Loucy (cell line): ENCODE measurements around the gene UTRN.
A peak's percentile ranks its signal among the peaks of the same experiment; 100 is the strongest.

Source experiments
- H2AFZ ChIP-seq: fragments of 200-600 bp; sonication (generic); 2 replicates; pipeline ENCODE4 v1.6.0; 2016; ENCODE audit warnings: antibody characterized with exemption, mild to moderate bottlenecking, low read length, moderate library complexity
- H3F3A ChIP-seq: fragments of 200-600 bp; 2 replicates; pipeline ENCODE4 v1.6.0; 2016; ENCODE audit warnings: antibody characterized with exemption, low read depth, mild to moderate bottlenecking
- H3K27me3 ChIP-seq: fragments of 200-600 bp; sonication (generic); 2 replicates; pipeline ENCODE4 v1.6.1; 2014; ENCODE audit warnings: low read length, mild to moderate bottlenecking; ENCODE audit not compliant: insufficient read depth, poor library complexity, severe bottlenecking
- H3K36me3 ChIP-seq: fragments of 200-600 bp; sonication (generic); 2 replicates; pipeline ENCODE4 v1.6.1; 2016; ENCODE audit warnings: low read length; ENCODE audit not compliant: insufficient read depth
- H3K4me1 ChIP-seq: fragments of 200-600 bp; sonication (generic); 2 replicates; pipeline ENCODE4 v1.5.1; 2014; ENCODE audit warnings: low read length, mild to moderate bottlenecking; ENCODE audit not compliant: insufficient read depth, poor library complexity, severe bottlenecking
- H3K4me2 ChIP-seq: fragments of 200-600 bp; sonication (generic); 2 replicates; pipeline ENCODE4 v1.6.0; 2014; ENCODE audit warnings: antibody characterized with exemption, low read length, low read depth, mild to moderate bottlenecking; ENCODE audit not compliant: poor library complexity, severe bottlenecking
- H3K4me3 ChIP-seq: fragments of 200-600 bp; sonication (generic); 2 replicates; pipeline ENCODE4 v1.5.1; 2014; ENCODE audit warnings: low read length, mild to moderate bottlenecking, mixed read lengths; ENCODE audit not compliant: poor library complexity, severe bottlenecking
- H3K79me2 ChIP-seq: fragments of 200-600 bp; sonication (generic); 2 replicates; pipeline ENCODE4 v1.6.1; 2014; ENCODE audit warnings: low read length; ENCODE audit not compliant: insufficient read depth
- H3K9ac ChIP-seq: fragments of 200-600 bp; sonication (generic); 2 replicates; pipeline ENCODE4 v1.6.0; 2014; ENCODE audit warnings: mild to moderate bottlenecking, low read depth, low read length, moderate library complexity; ENCODE audit not compliant: poor library complexity, severe bottlenecking
- H3K9me2 ChIP-seq: fragments of 200-600 bp; sonication (generic); replicated peaks from 2 replicates; pipeline ENCODE4 v1.6.1; 2016; ENCODE audit warnings: low read depth, low read length, mixed read lengths
- H3K9me3 ChIP-seq: fragments of 200-600 bp; sonication (generic); 2 replicates; pipeline ENCODE4 v1.6.1; 2014; ENCODE audit warnings: mild to moderate bottlenecking, antibody characterized with exemption, low read length, low read depth; ENCODE audit not compliant: insufficient read depth
- H4K20me1 ChIP-seq: fragments of 200-600 bp; sonication (generic); 2 replicates; pipeline ENCODE4 v1.6.0; 2014; ENCODE audit warnings: antibody characterized with exemption, low read length, mild to moderate bottlenecking; ENCODE audit not compliant: insufficient read depth, poor library complexity, severe bottlenecking
- CTCF ChIP-seq: fragments of 200-600 bp; sonication (generic); conservative IDR thresholded peaks from 2 replicates; pipeline ENCODE4 v1.5.1; 2014; ENCODE audit warnings: mild to moderate bottlenecking, antibody characterized with exemption, low read length
- EZH2phosphoT487 ChIP-seq: fragments of 200-600 bp; IDR thresholded peaks from 2 replicates; pipeline ENCODE4 v1.6.1; 2018; ENCODE audit warnings: antibody characterized with exemption, mild to moderate bottlenecking, moderate library complexity, borderline replicate concordance

Gene UTRN

DNA sequence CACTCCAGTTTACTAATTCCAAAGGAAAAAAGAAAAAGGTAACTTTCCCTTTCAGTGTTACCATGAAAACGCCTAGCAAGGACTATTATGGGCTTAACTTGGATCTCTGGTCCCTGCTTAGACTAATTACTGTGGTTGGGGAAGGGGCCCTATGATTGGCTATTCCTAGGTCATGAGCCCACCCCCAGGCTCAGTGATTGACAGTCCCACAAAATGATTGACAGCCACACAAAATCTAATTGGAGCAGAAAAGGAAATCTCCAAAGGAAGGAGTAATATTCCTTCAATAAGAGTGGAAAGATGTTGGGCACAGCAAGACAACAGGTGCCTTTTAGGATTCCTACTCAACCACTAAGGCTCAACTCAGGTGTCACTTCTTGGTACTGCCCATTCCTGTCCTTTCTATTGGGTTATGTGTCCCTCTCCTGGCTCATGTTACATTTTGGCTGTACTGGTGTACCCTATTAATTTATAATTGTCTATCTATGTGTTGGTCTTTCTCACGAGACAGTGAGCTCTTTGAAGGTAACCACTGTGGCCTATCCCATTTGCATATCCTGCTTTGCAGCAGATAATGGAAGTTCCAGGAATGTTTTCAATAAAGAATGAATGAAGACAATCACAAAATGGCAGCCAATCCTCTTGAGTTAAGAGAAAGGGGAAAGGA, 5.5 kb upstream of the UTRN start:
- Histone ChIP-seq H3K9me3 (no peaks in the 10 kb centered on the region), H3K9ac (no peak overlapping the region), H2AFZ (no peak overlapping the region), H3K36me3 (no peaks in the 10 kb centered on the region), H3K4me1 (peaks cover 8% of the 10 kb centered on the region), H3K27me3 (no peaks in the 10 kb centered on the region), H3K79me2 (no peaks in the 10 kb centered on the region), H3F3A (peaks cover 3% of the 10 kb centered on the region; the same call in 1 of the 2 replicates), H3K4me3 (no peak overlapping the region), H3K4me2 (no peak overlapping the region), H3K9me2 (no peaks in the 10 kb centered on the region), H4K20me1 (no peaks in the 10 kb centered on the region)
- TF ChIP-seq EZH2phosphoT487 (no peak), CTCF (no peak)

- Histone ChIP-seq H3K9me2 (no peaks in the 10 kb centered on the region), H2AFZ (peak overlapping the region; percentile 99; the same call in 1 of the 2 replicates), H3K27me3 (no peaks in the 10 kb centered on the region), H3K36me3 (no peaks in the 10 kb centered on the region), H3K4me1 (peaks cover 27% of the 10 kb centered on the region), H3K9ac (peak overlapping the region; percentile 82), H3F3A (peaks cover 3% of the 10 kb centered on the region; the same call in 1 of the 2 replicates), H3K4me3 (peak overlapping the region; percentile 76), H4K20me1 (peaks cover 13% of the 10 kb centered on the region), H3K79me2 (peaks cover 25% of the 10 kb centered on the region), H3K4me2 (peak overlapping the region; percentile 94), H3K9me3 (no peaks in the 10 kb centered on the region)
- TF ChIP-seq CTCF (peak; percentile 38; the same call in 1 of the 2 replicates), EZH2phosphoT487 (no peak)
Observed at GRCh38 chr6:144283646-144284477, 1.3 kb upstream of the UTRN start.

- Histone ChIP-seq H3K4me1 (peaks cover 27% of the 10 kb centered on the region), H2AFZ (peak overlapping the region; percentile 99), H3K4me2 (peak overlapping the region; percentile 94), H3K9me3 (no peaks in the 10 kb centered on the region), H3K36me3 (no peaks in the 10 kb centered on the region), H3K27me3 (no peaks in the 10 kb centered on the region), H3K79me2 (peaks cover 25% of the 10 kb centered on the region), H3K9me2 (no peaks in the 10 kb centered on the region), H3F3A (peaks cover 3% of the 10 kb centered on the region; the same call in 1 of the 2 replicates), H3K4me3 (peak overlapping the region; percentile 76), H4K20me1 (peaks cover 13% of the 10 kb centered on the region), H3K9ac (peak overlapping the region; percentile 82)
- no peak for TF ChIP-seq CTCF
- TF ChIP-seq EZH2phosphoT487: no peak
Observed at GRCh38 chr6:144284478-144284782, 705 bp upstream of the UTRN start.
